Mesendoderm (in vitro differentiated cells): ENCODE results near the gene MARCHF10.

ENCODE experiments used
- DNase-seq: peaks from one replicate; pipeline ENCODE4 v3.0.0; 2013
- H2AK5ac ChIP-seq: 2 replicates; pipeline ENCODE4 v1.6.1; 2013; ENCODE audit warnings: low read length, inconsistent platforms
- H2BK120ac ChIP-seq: 2 replicates; pipeline ENCODE4 v1.6.1; 2013; ENCODE audit warnings: low read depth, mild to moderate bottlenecking, low read length, moderate library complexity, mixed read lengths
- H2BK15ac ChIP-seq: replicated peaks from 2 replicates; pipeline ENCODE4 v1.6.1; 2013; ENCODE audit warnings: low read depth, mild to moderate bottlenecking, moderate library complexity
- H2BK5ac ChIP-seq: 2 replicates; pipeline ENCODE4 v1.6.1; 2013; ENCODE audit warnings: low read length, inconsistent platforms
- H3K18ac ChIP-seq: 2 replicates; pipeline ENCODE4 v1.6.1; 2013; ENCODE audit warnings: mild to moderate bottlenecking, low read length, mixed read lengths
- H3K23ac ChIP-seq: one replicate; pipeline ENCODE4 v1.6.1; 2013; ENCODE audit warnings: low read length
- H3K27ac ChIP-seq: 2 replicates; pipeline ENCODE4 v1.5.1; 2013; ENCODE audit warnings: low read depth, mild to moderate bottlenecking, inconsistent platforms, low read length, moderate library complexity
- H3K27me3 ChIP-seq: 2 replicates; pipeline ENCODE4 v1.6.1; 2013; ENCODE audit warnings: low read length, control low read depth, mild to moderate bottlenecking, inconsistent platforms; ENCODE audit not compliant: insufficient read depth, poor library complexity
- H3K36me3 ChIP-seq: 2 replicates; pipeline ENCODE4 v1.6.1; 2013; ENCODE audit warnings: low read length, inconsistent platforms; ENCODE audit not compliant: control insufficient read depth, insufficient read depth
- H3K4ac ChIP-seq: one replicate; pipeline ENCODE4 v1.6.1; 2013; ENCODE audit warnings: low read depth, mild to moderate bottlenecking, low read length, moderate library complexity
- H3K4me1 ChIP-seq: 2 replicates; pipeline ENCODE4 v1.6.1; 2013; ENCODE audit warnings: low read depth, low read length, inconsistent platforms; ENCODE audit not compliant: control insufficient read depth
- H3K4me2 ChIP-seq: 2 replicates; pipeline ENCODE4 v1.6.1; 2013; ENCODE audit warnings: low read length
- H3K4me3 ChIP-seq: 2 replicates; pipeline ENCODE4 v1.5.1; 2013; ENCODE audit warnings: mild to moderate bottlenecking, low read length
- H3K56ac ChIP-seq: one replicate; pipeline ENCODE4 v1.6.1; 2013; ENCODE audit warnings: low read length
- H3K79me1 ChIP-seq: 2 replicates; pipeline ENCODE4 v1.6.1; 2013; ENCODE audit warnings: low read length, inconsistent platforms
- H3K79me2 ChIP-seq: 2 replicates; pipeline ENCODE4 v1.6.1; 2013; ENCODE audit warnings: mild to moderate bottlenecking, low read length; ENCODE audit not compliant: control insufficient read depth, insufficient read depth
- H3K9ac ChIP-seq: 2 replicates; pipeline ENCODE4 v1.6.1; 2013; ENCODE audit warnings: low read length, inconsistent platforms
- H4K5ac ChIP-seq: one replicate; pipeline ENCODE4 v1.6.1; 2013; ENCODE audit warnings: low read length
- H4K8ac ChIP-seq: one replicate; pipeline ENCODE4 v1.6.1; 2013; ENCODE audit warnings: low read depth, mild to moderate bottlenecking, control low read depth, low read length, moderate library complexity
- WGBS: extraction: QIAGEN DNeasy Blood & Tissue Kit; methylation state at CpG from one replicate; pipeline ENCODE4 v1.1.7; 2013; ENCODE audit warnings: low lambda C conversion rate, missing lambda C conversion rate; ENCODE audit not compliant: insufficient coverage; ENCODE audit errors: extremely low coverage; 5-methylcytosine and 5-hydroxymethylcytosine counted together

Gene MARCHF10

GRCh38 chr17:62819511-62820221 lies 11.6 kb upstream of the MARCHF10 start:
- H3K27me3 ChIP-seq = no peaks in the 10 kb centered on the region
- no peak overlapping the region for H3K23ac ChIP-seq
- H3K4ac ChIP-seq = no peak overlapping the region
- no peaks in the 10 kb centered on the region for H3K79me2 ChIP-seq
- WGBS = no CpG with 5 or more reads among the region's 12 CpGs
- DNase-seq = peak; percentile 95
- H3K4me3 ChIP-seq = no peak overlapping the region
- H3K9ac ChIP-seq = no peak overlapping the region
- peak overlapping the region; percentile 28 for H3K56ac ChIP-seq
- no peak overlapping the region for H3K18ac ChIP-seq
- no peak overlapping the region for H2BK5ac ChIP-seq
- H3K4me1 ChIP-seq = no peaks in the 10 kb centered on the region
- H4K8ac ChIP-seq = no peak overlapping the region
- H2BK15ac ChIP-seq = no peak overlapping the region
- H3K36me3 ChIP-seq = no peaks in the 10 kb centered on the region
- no peaks in the 10 kb centered on the region for H3K79me1 ChIP-seq
- no peak overlapping the region for H4K5ac ChIP-seq
- no peak overlapping the region for H2BK120ac ChIP-seq
- no peak overlapping the region for H3K4me2 ChIP-seq
- H2AK5ac ChIP-seq = no peak overlapping the region
- H3K27ac ChIP-seq = no peak overlapping the region

DNA sequence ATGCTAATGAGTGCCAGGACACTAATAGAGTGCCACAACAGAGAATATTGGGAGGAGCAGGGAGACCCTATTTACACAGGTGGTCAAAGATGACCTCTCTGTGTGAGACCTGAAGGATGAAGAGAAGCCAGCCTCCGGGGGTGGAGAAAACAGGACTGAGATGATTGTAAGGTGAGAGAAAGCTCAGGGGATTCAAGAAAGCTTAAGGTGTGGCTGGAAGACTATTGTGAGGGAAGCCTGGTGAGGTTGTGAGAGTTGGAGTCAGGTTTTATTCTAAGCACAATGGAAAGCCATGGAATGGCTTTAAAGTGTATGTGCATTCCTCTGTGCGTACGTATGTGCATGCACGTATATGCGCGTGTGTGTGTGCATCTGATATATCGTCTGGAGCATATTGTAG lies 10.4 kb upstream of the MARCHF10 start:
- H2BK120ac ChIP-seq = no peak overlapping the region
- whole genome bisulfite sequencing = no CpG with 5 or more reads among the region's 7 CpGs
- no peak overlapping the region for H4K8ac ChIP-seq
- no peak overlapping the region for H2AK5ac ChIP-seq
- no peak overlapping the region for H3K4me2 ChIP-seq
- no peaks in the 10 kb centered on the region for H3K79me2 ChIP-seq
- H3K79me1 ChIP-seq = no peaks in the 10 kb centered on the region
- no peak overlapping the region for H4K5ac ChIP-seq
- H3K18ac ChIP-seq = no peak overlapping the region
- no peak overlapping the region for H3K4ac ChIP-seq
- no peak overlapping the region for H2BK15ac ChIP-seq
- no peak overlapping the region for H3K4me3 ChIP-seq
- H3K27me3 ChIP-seq = no peaks in the 10 kb centered on the region
- no peak overlapping the region for H3K56ac ChIP-seq
- H3K4me1 ChIP-seq = no peaks in the 10 kb centered on the region
- no peaks in the 10 kb centered on the region for H3K36me3 ChIP-seq
- H3K9ac ChIP-seq = no peak overlapping the region
- DNase-seq = peak; percentile 15
- no peak overlapping the region for H3K23ac ChIP-seq
- H3K27ac ChIP-seq = no peak overlapping the region
- H2BK5ac ChIP-seq = no peak overlapping the region

DNA sequence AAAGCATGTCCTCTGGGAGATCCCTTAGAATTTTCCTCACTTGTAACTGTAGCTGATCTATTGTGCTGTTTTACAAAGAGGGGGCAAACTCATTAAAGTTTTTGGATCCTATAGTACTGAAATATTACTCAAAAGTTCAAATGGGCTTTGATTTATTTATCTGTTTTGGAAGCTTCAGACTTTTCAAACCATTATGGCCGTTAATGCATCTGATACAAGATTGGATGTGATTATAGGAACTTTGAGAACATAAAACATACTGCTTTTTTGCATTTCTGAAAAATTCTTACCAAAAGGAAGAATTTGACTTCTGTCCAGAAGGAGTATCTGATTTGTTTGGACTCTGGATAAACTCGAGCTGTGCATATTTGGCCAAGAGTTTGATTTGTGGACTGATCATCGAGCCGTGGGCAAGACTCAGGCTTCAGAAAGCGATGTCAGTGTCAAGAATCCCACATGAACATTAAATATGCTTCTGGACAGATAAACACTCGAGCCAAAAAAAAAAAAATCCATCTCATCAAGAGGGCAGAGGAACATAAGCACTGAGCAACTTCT lies 8.2 kb upstream of the MARCHF10 start:
- H3K56ac ChIP-seq = no peak overlapping the region
- H3K36me3 ChIP-seq = no peaks in the 10 kb centered on the region
- H3K79me1 ChIP-seq = no peaks in the 10 kb centered on the region
- H4K5ac ChIP-seq = no peak overlapping the region
- no peak overlapping the region for H3K4ac ChIP-seq
- no CpG with 5 or more reads among the region's 6 CpGs for WGBS
- H3K9ac ChIP-seq = no peak overlapping the region
- no peak overlapping the region for H2AK5ac ChIP-seq
- no peak overlapping the region for H2BK15ac ChIP-seq
- H3K18ac ChIP-seq = no peak overlapping the region
- H2BK120ac ChIP-seq = no peak overlapping the region
- no peaks in the 10 kb centered on the region for H3K4me1 ChIP-seq
- DNase-seq = no peak
- H3K27ac ChIP-seq = no peak overlapping the region
- H2BK5ac ChIP-seq = no peak overlapping the region
- H3K4me2 ChIP-seq = no peak overlapping the region
- no peaks in the 10 kb centered on the region for H3K79me2 ChIP-seq
- no peaks in the 10 kb centered on the region for H3K27me3 ChIP-seq
- H4K8ac ChIP-seq = no peak overlapping the region
- no peak overlapping the region for H3K23ac ChIP-seq
- no peak overlapping the region for H3K4me3 ChIP-seq

GRCh38 chr17:62809656-62810055 lies 1.5 kb upstream of the MARCHF10 start:
- no peak for DNase-seq
- no peak overlapping the region for H3K23ac ChIP-seq
- no peak overlapping the region for H2BK120ac ChIP-seq
- H3K4ac ChIP-seq = no peak overlapping the region
- no peak overlapping the region for H4K5ac ChIP-seq
- H3K79me2 ChIP-seq = no peaks in the 10 kb centered on the region
- no peak overlapping the region for H3K9ac ChIP-seq
- H4K8ac ChIP-seq = no peak overlapping the region
- H3K4me2 ChIP-seq = no peak overlapping the region
- no peak overlapping the region for H3K56ac ChIP-seq
- no CpG with 5 or more reads among the region's 4 CpGs for WGBS
- no peaks in the 10 kb centered on the region for H3K79me1 ChIP-seq
- no peak overlapping the region for H2BK5ac ChIP-seq
- H3K4me3 ChIP-seq = no peak overlapping the region
- H3K4me1 ChIP-seq = no peaks in the 10 kb centered on the region
- no peak overlapping the region for H2BK15ac ChIP-seq
- no peak overlapping the region for H3K18ac ChIP-seq
- no peaks in the 10 kb centered on the region for H3K36me3 ChIP-seq
- no peak overlapping the region for H2AK5ac ChIP-seq
- H3K27me3 ChIP-seq = no peaks in the 10 kb centered on the region
- no peak overlapping the region for H3K27ac ChIP-seq

DNA sequence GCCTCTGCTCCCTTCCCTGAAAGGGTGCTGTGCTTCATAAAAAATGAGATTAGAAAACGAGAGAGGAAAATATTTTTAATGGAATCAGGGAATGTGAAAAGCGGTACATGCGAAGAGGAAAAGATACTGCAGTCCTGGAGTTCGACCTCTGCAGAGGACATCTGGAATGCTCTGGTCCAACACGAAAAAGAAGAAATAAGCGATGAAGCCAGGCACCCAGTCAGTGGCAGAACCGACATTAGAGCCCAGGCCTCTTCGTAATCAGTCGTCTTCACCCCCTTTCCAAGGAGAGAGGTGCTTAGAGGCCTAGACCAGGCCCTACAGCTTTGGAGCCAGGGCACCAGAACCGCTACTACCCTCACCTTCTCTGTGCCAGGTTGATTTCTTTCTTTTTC lies 459 bp upstream of the MARCHF10 start:
- no peak overlapping the region for H2BK120ac ChIP-seq
- H3K18ac ChIP-seq = no peak overlapping the region
- H3K9ac ChIP-seq = no peak overlapping the region
- no peak overlapping the region for H2AK5ac ChIP-seq
- no peak overlapping the region for H3K4me3 ChIP-seq
- H3K79me2 ChIP-seq = no peaks in the 10 kb centered on the region
- no peak overlapping the region for H3K4ac ChIP-seq
- DNase-seq = no peak
- H4K5ac ChIP-seq = no peak overlapping the region
- H3K27me3 ChIP-seq = no peaks in the 10 kb centered on the region
- H4K8ac ChIP-seq = no peak overlapping the region
- H2BK15ac ChIP-seq = no peak overlapping the region
- H3K4me2 ChIP-seq = peak overlapping the region; percentile 40
- no peaks in the 10 kb centered on the region for H3K36me3 ChIP-seq
- WGBS = no CpG with 5 or more reads among the region's 10 CpGs
- H3K79me1 ChIP-seq = no peaks in the 10 kb centered on the region
- H3K23ac ChIP-seq = no peak overlapping the region
- no peaks in the 10 kb centered on the region for H3K4me1 ChIP-seq
- no peak overlapping the region for H3K27ac ChIP-seq
- no peak overlapping the region for H2BK5ac ChIP-seq
- H3K56ac ChIP-seq = no peak overlapping the region

DNA sequence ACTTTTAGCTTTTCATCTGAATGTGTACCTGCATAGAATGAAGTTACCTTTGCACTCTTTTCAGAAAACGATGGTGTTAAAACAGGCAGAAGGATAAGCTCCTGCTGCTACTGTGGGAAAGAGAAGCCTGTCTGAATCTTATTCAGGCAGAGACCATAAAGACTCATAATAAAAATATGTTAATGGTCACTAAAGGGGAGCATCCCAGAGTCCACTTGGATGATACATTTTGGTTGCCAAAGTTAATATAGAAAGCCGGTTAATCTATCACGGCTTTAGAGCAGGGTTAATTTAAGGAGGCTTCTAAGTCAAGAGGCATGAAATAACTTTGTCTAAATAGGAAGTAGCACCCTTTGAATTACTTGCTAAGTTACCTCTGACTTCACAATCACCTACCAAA lies 2.9 kb downstream of the MARCHF10 start:
- H3K4me1 ChIP-seq = peaks cover 3% of the 10 kb centered on the region
- H2BK120ac ChIP-seq = no peak overlapping the region
- no peak overlapping the region for H3K23ac ChIP-seq
- H3K4ac ChIP-seq = no peak overlapping the region
- no peak overlapping the region for H3K4me3 ChIP-seq
- no peak overlapping the region for H2BK5ac ChIP-seq
- no peaks in the 10 kb centered on the region for H3K27me3 ChIP-seq
- no peak overlapping the region for H4K5ac ChIP-seq
- no peak overlapping the region for H3K9ac ChIP-seq
- no peak overlapping the region for H4K8ac ChIP-seq
- H3K27ac ChIP-seq = no peak overlapping the region
- no peak overlapping the region for H2AK5ac ChIP-seq
- no peak overlapping the region for H3K4me2 ChIP-seq
- H3K79me2 ChIP-seq = no peaks in the 10 kb centered on the region
- DNase-seq = no peak
- no peak overlapping the region for H3K56ac ChIP-seq
- no peaks in the 10 kb centered on the region for H3K36me3 ChIP-seq
- no peaks in the 10 kb centered on the region for H3K79me1 ChIP-seq
- no peak overlapping the region for H2BK15ac ChIP-seq
- no peak overlapping the region for H3K18ac ChIP-seq
- WGBS = no CpG with 5 or more reads among the region's 3 CpGs
